ENCODE measurements around the gene ARHGAP40.
A peak's percentile ranks its signal among the peaks of the same experiment; 100 is the strongest.

The ARHGAP40 gene

DNA sequence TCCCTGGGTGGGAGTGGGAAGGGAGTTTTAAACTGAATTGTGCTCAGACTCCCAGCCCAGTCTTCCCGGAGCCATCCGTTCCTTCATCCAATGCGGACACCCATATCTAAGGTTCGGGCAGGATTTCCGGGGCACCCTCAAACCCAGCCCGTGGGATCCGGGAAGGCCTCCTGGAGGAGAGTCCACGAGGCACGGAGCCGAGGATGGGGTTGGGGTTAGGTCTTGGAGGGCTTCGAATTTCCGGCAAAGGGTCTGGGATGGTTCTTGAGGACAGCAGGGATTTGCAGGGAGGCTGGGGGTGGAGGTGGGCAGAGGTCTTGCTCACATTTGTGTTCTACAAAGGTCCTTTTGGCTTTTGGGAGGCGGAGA is 73.1 kb downstream of the ARHGAP40 start:
- no peak overlapping the region for H3K4me3 ChIP-seq (ENCODE audit: low read depth, low read length)
- TF ChIP-seq, protein P1, sequence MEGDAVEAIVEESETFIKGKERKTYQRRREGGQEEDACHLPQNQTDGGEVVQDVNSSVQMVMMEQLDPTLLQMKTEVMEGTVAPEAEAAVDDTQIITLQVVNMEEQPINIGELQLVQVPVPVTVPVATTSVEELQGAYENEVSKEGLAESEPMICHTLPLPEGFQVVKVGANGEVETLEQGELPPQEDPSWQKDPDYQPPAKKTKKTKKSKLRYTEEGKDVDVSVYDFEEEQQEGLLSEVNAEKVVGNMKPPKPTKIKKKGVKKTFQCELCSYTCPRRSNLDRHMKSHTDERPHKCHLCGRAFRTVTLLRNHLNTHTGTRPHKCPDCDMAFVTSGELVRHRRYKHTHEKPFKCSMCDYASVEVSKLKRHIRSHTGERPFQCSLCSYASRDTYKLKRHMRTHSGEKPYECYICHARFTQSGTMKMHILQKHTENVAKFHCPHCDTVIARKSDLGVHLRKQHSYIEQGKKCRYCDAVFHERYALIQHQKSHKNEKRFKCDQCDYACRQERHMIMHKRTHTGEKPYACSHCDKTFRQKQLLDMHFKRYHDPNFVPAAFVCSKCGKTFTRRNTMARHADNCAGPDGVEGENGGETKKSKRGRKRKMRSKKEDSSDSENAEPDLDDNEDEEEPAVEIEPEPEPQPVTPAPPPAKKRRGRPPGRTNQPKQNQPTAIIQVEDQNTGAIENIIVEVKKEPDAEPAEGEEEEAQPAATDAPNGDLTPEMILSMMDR (IDR thresholded peaks at IDR 0.05; ENCODE audit: insufficient read depth, low read depth, low read length, missing control alignments), result no peak
- no peak for DNase-seq (ENCODE audit: low read depth)

DNA sequence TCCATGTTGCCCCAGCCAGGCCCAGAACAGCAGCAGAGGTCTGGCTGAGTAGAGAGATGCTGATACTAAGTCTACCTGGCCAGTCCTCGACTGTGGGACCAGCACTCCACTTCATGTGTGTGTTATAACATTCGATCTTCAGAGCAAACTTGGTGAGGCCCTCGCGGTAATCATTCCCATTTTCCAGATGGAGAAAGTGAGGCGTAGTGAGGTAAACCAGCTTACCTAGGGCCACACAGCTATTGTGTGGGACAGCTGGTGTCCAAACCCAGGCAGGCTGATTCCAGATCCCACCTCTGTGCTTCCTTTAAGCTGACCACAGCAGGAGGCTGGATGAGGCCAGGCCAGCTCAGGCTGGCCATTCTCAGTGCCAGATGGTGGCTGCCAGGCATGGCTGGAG is 75.0 kb downstream of the ARHGAP40 start:
- TF ChIP-seq, protein P1 (IDR thresholded peaks at IDR 0.05; ENCODE audit: insufficient read depth, low read depth, low read length, missing control alignments), result no peak
- no peak overlapping the region for H3K4me3 ChIP-seq (ENCODE audit: low read depth, low read length)
- no peak for DNase-seq (ENCODE audit: low read depth)

DNA sequence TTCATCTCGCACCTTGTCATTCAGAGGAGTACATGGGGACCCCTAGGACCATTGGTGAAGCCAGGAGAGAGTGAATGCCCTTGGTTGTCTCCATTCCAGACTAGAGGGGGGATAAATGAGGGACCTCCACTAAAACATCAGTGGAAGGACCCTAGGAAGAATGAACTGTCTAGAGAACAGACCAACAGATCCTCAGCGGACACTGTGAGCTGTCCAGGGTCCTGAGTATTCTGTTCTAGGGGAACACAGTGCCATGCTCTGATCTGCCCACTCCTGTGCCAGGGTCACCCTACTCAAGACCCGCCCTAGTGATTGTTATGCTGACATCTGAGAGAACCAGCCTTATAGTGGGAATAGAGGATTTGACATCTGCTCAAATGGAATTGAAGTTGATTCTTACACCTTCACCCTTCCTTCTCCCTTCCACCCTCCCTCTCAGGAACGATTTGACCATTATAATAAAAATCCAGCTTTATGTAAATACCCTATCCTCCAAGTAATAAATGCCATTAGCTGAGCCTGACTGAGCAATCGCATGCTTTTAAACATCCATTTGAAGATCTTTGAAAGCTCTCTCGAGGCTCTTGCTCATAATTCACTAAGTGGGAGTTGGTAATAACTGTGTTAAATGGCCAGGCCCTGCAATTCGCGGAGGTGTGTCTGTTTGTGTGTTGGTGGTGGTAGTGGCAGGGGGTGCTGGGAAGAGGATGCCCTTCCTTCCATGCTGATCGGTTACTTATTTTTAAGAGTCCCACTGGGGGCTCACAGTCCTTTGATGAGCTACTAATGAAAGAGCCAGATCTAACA is 79.1 kb downstream of the ARHGAP40 start:
- TF ChIP-seq, protein P1 (IDR thresholded peaks at IDR 0.05; ENCODE audit: insufficient read depth, low read depth, low read length, missing control alignments), result no peak
- H3K4me3 ChIP-seq (ENCODE audit: low read depth, low read length), result no peak overlapping the region
- peak; percentile 38 for DNase-seq (ENCODE audit: low read depth)

DNA sequence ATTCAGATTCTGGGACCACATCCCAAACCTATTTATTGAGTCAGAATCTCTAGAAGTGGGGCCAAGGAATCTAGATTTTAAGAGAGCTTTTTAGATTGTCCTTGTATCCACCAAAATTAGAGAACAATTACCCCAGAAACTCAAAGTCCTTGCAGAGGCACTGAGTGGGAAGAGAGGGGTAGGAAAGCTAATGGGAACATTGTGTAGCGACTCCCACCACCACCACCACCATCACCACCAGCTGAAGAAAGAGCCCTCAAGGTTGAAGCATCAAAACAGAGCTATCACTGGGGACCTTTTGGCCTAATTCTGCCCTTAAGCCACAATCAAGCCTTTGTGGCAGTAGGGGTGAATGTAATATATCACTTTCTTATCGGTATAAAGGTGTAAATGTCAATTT is 83.7 kb downstream of the ARHGAP40 start:
- TF ChIP-seq, protein P1 (IDR thresholded peaks at IDR 0.05; ENCODE audit: insufficient read depth, low read depth, low read length, missing control alignments), result no peak
- no peak for DNase-seq (ENCODE audit: low read depth)
- H3K4me3 ChIP-seq (ENCODE audit: low read depth, low read length), result no peak overlapping the region

DNA sequence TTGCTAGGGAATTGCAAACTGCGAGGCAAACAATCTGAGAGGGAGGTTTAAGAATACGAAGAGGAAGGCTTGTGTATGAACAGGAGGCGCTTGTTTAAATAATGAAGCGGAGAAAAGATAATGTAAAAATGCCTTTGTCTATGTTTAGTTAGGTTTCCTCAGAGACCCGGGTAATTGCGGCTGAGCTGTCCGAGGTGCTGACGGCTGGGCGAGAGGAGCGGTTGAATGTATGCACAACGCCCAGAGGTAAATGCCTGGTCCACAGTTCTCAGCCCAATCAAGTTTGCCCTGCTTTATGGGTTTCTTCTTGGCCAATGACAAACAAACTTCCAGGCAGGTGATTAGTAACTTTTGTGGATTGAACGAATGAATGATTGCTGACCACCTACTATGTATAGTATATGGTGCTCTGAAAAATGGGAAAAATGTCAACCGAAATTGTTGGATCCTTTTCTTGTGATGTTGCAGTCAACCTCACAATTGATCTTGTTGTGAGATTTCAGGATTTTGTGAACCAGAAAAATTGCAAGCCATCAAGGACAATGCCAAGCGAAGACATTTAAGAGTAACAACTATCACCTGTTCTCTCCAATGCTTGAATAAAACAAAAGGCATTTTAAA is 84.4 kb downstream of the ARHGAP40 start:
- TF ChIP-seq, protein P1 (IDR thresholded peaks at IDR 0.05; ENCODE audit: insufficient read depth, low read depth, low read length, missing control alignments), result no peak
- H3K4me3 ChIP-seq (ENCODE audit: low read depth, low read length), result no peak overlapping the region
- DNase-seq (ENCODE audit: low read depth), result peak; percentile 31

DNA sequence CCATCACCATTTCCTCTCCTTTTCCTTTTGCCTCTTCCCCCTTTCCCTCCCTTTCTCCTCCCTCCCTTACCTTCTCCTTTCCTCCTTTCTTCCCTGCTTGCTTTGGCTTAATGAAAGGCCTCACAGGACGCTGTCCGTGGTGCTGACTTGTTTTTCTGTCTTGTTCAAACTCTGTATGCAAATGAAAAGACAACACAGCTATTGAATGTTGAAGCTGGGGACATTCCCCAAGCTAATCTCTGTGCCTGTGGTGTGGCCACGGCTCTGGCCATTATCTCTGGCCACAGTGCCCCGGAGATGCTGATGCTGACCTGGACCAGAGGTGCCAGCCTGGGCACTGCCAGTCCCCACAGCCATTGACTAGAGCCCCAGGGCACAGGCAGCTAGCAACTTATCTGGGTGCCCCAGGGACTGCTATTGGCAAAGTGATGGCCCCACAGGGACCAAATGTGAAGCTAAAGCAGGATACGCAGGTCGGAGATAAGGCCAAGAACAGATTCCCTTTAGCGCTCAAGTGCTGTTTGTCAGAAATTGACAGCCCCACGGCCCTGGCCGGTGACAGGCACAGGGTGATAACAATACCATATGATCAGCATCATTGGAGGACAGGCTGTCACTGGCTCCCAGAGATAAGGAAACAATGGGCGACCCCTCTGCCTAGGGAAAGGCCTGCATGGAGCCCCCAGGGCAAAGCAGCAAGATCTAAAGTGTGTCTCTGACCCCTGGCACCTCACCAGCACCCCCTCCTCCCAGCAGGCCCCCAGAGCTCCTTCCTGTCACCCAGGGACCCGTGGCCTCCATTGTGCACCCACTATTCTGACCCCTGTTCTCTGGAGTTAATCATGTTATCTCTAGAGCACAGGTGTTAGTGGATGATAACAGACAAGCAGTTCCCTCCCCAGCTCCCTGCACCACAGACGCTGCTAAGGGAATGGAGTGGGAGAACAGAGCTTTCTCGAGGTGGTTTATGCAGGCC is 91.1 kb downstream of the ARHGAP40 start:
- TF ChIP-seq, protein P1 (IDR thresholded peaks at IDR 0.05; ENCODE audit: insufficient read depth, low read depth, low read length, missing control alignments), result no peak
- peak; percentile 63 for DNase-seq (ENCODE audit: low read depth)
- no peak overlapping the region for H3K4me3 ChIP-seq (ENCODE audit: low read depth, low read length)
